HEK293T (cell line): ENCODE results near the gene EEF2.

Experiments
- ARNT ChIP-seq: fragments of 450-650 bp; IDR thresholded peaks from 2 replicates; pipeline ENCODE4 v1.6.1; 2017; ENCODE audit warnings: mild to moderate bottlenecking
- SP1 ChIP-seq: fragments of 450-650 bp; IDR thresholded peaks from 2 replicates; pipeline ENCODE4 v1.6.1; 2017
- TARDBP ChIP-seq: fragments of 450-650 bp; IDR thresholded peaks from 2 replicates; pipeline ENCODE4 v1.6.1; 2016

DNA sequence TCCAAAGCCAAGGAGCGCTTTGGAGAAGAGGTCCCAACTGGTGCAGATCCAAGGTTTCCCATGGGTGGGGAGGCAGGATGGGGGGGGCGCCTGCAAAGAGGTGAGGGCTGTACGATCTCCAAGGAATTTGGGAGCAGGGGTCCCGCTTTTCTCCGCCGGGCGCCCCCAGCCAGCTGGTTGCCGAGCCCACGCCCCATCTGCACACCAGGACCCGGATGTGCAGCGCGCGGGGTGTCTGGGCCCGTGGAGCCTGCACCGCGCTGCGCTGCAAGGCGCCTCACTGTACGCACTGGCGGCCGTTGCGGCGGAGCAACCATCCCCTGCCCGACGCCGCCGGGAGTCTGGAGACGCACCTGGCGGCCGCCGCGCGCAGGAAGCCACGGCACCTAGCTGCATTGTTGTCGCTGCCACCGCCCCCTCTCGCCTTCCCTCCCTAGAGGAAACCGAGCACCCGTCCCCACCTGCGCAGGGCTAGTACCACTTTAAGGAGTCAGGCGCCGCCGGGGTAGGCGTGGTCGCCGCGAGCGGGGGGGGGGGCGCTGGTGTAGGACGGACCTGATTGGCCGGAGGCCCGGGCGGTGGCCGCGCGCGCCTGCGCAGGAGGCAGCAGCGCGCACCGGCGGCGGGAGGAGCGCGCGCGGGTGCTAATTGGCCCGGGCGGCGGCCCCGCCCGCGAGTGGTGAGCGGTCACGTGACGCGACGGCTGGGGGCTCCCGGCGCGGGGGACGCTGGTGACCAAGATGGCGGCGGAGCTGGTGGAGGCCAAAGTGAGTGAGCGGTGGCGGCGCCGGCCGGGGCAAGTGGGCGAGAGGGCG, 22.0 kb upstream of the EEF2 start, which contains the start of gene PIAS4:
- no peak for TF ChIP-seq SP1
- TF ChIP-seq TARDBP, result no peak
- TF ChIP-seq ARNT, result no peak
